Spleen (tissue), 7 donors: ENCODE results near the gene SPNS2.

Experiments used
- POLR2A ChIP-seq, 3 donors: fragments of 450-650 bp; IDR thresholded peaks; one replicate each; pipeline ENCODE4 v1.5.1; 2017; ENCODE audit warnings: antibody characterized with exemption in 3 of 3, mild to moderate bottlenecking in 1 of 3
- POLR2AphosphoS5 ChIP-seq, 3 donors: sonication (generic); formaldehyde crosslinking; IDR thresholded peaks; one replicate each; pipeline ENCODE4 v1.5.1; 2017; ENCODE audit warnings: antibody characterized with exemption in 3 of 3
- TF ChIP-seq, protein P1 (sequence below), 11 experiments: fragments of 200-600 bp in 7 of 11; fragments of 450-650 bp in 4 of 11; sonication (generic) in 4 of 11; IDR thresholded peaks in 8 of 11; conservative IDR thresholded peaks in 3 of 11; 1 replicate in 7 of 11; 2 replicates in 4 of 11; pipeline versions ENCODE4 v1.4.0 to v1.8.0; 2016 to 2021; ENCODE audit warnings: antibody characterized with exemption in 11 of 11, inconsistent platforms in 4 of 11, mild to moderate bottlenecking in 1 of 11
- donor health status: DM: no; HTN: no; CAD: no; lungs with moderate emphysema.
- donor health status: DM: no; HTN: no; CAD: no.
- donor health status: DM: no; HTN: no; CAD: no.

DNA sequence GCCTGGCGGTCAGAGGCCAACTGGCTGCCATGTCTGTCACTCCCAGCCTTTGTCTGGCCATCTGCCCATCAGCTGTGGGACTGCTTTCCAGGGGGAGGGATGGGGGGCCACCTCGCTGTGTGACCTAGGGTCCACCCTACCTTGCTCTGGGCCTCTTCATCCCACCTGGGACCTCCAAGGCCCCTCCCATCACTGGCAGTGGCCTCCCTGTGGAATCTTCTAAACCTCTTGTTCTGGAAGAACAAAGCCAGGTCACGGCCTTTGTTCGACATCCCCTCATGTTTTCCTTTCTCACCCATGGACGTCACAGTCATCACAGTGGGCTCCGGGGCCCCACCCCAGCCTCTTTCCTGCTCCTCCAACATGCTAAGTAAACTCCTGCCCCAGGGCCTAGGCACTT lies 24.0 kb downstream of the SPNS2 start:
- TF ChIP-seq, protein P1, sequence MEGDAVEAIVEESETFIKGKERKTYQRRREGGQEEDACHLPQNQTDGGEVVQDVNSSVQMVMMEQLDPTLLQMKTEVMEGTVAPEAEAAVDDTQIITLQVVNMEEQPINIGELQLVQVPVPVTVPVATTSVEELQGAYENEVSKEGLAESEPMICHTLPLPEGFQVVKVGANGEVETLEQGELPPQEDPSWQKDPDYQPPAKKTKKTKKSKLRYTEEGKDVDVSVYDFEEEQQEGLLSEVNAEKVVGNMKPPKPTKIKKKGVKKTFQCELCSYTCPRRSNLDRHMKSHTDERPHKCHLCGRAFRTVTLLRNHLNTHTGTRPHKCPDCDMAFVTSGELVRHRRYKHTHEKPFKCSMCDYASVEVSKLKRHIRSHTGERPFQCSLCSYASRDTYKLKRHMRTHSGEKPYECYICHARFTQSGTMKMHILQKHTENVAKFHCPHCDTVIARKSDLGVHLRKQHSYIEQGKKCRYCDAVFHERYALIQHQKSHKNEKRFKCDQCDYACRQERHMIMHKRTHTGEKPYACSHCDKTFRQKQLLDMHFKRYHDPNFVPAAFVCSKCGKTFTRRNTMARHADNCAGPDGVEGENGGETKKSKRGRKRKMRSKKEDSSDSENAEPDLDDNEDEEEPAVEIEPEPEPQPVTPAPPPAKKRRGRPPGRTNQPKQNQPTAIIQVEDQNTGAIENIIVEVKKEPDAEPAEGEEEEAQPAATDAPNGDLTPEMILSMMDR (IDR thresholded peaks at IDR 0.05 in 8 of 11, conservative IDR thresholded peaks at IDR 0.05 in 3 of 11): no peak
- no peak for TF ChIP-seq POLR2A (IDR thresholded peaks at IDR 0.05)
- TF ChIP-seq POLR2AphosphoS5 (IDR thresholded peaks at IDR 0.05): no peak
